GM21528 (cell line): ENCODE measurements around the gene ESAM.
"Not testable (repeated sequence)": the region's sequence is repeated elsewhere in the genome, so short reads cannot be mapped to it uniquely, and the experiment has no call there.

Experiments
- ATAC-seq: cut with Tn5 transposase; IDR thresholded peaks from one replicate; pipeline ENCODE4 v1.9.1; 2021; ENCODE audit warnings: mild to moderate bottlenecking, moderate library complexity; ENCODE audit not compliant: unreplicated experiment, low FRiP score

The ESAM gene

GRCh38 chr11:124776865-124777645 lies 15.0 kb upstream of the ESAM start:
- ATAC-seq = no peak

GRCh38 chr11:124770959-124771358 lies 8.9 kb upstream of the ESAM start:
- not testable (repeated sequence) for ATAC-seq

- no peak for ATAC-seq
Observed at GRCh38 chr11:124769806-124770774, 8.0 kb upstream of the ESAM start.

GRCh38 chr11:124768914-124769313 lies 6.8 kb upstream of the ESAM start:
- ATAC-seq = no peak

- ATAC-seq = no peak
Observed at GRCh38 chr11:124766156-124766555, 4.1 kb upstream of the ESAM start.

GRCh38 chr11:124763156-124763947 lies 1.3 kb upstream of the ESAM start:
- no peak for ATAC-seq

- peak; percentile 19 for ATAC-seq
Observed at GRCh38 chr11:124762624-124763155, 600 bp upstream of the ESAM start.

GRCh38 chr11:124761301-124762104 lies 587 bp downstream of the ESAM start:
- ATAC-seq = no peak

GRCh38 chr11:124760806-124761205 lies 1.3 kb downstream of the ESAM start:
- no peak for ATAC-seq

- peak; percentile 34 for ATAC-seq
Observed at GRCh38 chr11:124760205-124760652, 1.9 kb downstream of the ESAM start.

GRCh38 chr11:124759266-124760204 lies 2.6 kb downstream of the ESAM start:
- no peak for ATAC-seq

- ATAC-seq = peak; percentile 49
Observed at GRCh38 chr11:124758355-124759265, 3.5 kb downstream of the ESAM start.

GRCh38 chr11:124757320-124757719 lies 4.8 kb downstream of the ESAM start:
- ATAC-seq = no peak

GRCh38 chr11:124756753-124757227 lies 5.3 kb downstream of the ESAM start:
- no peak for ATAC-seq

GRCh38 chr11:124756033-124756752 lies 5.9 kb downstream of the ESAM start:
- ATAC-seq = no peak

- ATAC-seq = no peak
Observed at GRCh38 chr11:124754710-124755109, 7.4 kb downstream of the ESAM start.

GRCh38 chr11:124754309-124754708 lies 7.8 kb downstream of the ESAM start:
- no peak for ATAC-seq
